NCI-H1048 (cell line): ENCODE results near the gene EPHA7.

Experiments used
- DNase-seq: peaks from one replicate; lab custom pipeline; 2025; lab: John Stamatoyannopoulos, UW

Gene EPHA7

GRCh38 chr6:93419304-93420162, at the start of gene EPHA7:
Gene EPHA7 (minus strand): TSS chr6:93419559. CDS start chr6:93419341, 218 bp downstream.
- peak; percentile 89 for DNase-seq

- DNase-seq = no peak
Observed at GRCh38 chr6:93468291-93468690, 48.9 kb upstream of the EPHA7 start.

DNA sequence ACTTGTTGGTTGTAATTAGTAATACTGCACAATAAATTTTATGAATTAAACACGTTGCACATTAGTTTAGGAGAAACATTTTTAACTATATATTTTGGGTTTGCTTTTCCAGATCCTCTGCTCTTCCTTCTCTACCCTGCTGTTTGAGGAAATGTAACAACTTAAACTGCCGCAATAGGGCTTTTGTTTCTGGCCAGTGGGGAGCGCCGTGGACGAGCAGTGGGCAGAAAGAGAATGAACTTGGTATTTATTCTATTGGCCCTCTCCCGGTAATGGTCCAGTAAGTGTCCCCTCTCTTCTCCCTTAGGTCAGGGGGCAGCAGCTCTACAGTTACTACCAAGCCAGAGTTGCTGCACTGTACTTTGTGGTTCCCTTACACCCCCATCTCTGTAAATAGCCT, 35.2 kb upstream of the EPHA7 start:
- DNase-seq = no peak

GRCh38 chr6:93453956-93454355, 34.6 kb upstream of the EPHA7 start:
- DNase-seq = no peak

DNA sequence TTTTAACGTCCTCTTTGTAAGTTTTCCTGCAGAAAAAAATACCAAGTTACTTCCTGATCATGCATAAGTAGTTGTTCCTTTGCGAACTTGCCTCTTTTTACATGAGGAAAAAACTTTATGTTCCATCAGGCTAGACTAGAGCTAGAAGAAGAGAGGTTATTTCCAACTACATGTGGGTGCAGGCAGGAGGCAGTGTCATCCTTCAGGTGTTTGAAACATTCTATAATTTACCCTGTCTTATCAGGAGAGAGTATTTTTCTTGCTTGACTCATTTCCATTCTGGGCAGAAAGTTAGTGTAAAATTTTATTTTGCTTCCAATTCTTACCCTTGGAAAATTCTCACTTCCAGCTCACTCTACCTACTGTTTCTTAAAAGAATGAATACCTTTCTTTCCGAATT, 28.5 kb upstream of the EPHA7 start:
- no peak for DNase-seq

DNA sequence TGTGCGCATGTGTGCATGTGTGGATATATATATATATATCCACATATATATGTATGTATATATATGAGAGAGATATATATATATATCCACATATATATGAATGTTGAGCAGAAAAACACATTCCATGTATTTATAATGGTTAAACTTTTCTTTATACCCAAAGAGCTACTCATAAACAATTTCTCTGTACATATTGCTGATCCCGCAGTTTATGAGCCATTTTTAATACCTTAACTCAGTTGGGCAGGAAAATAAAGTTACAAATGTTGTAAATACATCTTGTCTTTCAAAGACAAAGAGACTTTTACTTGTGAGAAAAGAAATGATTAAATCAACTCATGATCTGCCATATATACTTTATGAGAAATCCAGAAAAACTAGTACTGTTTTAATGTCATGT, 18.1 kb upstream of the EPHA7 start:
- DNase-seq = no peak

DNA sequence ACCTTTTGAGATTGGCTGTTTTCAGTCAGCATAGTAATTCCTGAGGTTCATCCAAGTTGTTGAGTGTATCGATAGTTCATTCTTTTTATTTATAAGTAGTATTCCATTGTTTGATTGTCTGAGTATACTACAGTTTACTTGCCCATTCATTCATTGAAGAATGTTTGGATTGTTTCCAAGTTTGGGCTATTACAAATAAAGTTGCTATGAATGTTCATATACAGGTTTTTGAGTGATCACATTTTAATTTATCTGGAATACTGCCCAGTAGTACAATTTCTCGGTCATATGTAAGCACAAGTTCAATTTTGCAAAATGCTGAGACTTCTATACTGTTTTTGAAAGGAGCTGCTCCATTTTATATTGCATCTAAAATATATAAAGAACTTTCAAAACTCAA, 14.2 kb upstream of the EPHA7 start:
- no peak for DNase-seq

DNA sequence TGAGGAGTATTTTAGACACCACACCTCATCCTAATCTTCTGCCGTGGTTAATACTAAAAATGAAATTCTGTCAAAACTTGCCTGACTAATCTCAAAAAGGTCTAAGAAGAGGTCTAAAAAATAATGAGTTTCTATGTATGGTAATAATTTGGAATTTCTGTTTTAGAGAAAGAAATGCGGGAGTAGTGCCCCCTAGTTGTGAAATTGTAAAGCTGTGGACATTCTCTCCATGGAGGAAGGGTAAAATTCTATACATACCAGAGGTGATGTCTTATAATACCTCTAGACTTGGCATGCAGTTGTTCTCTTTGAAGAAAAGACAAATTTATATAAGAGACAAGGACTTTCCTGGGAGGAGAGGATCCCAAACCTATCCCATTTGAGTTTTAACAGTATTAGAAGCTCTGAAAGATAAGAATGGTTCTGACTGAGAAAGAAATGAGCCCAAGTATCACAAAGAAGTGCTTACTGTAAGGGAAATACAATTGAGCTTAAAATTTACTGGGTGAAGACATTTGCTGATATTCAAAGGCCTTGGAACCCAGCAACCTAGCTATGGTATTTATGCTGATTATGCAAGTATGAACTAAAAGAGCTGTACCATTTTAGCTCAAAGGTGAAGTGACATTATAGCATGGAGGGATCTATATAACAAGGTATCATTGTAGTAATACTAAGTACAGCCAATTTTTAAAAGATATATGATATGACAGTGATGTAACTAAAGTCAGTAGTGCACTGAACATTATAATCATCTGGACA, 5.1 kb upstream of the EPHA7 start:
- DNase-seq = no peak

DNA sequence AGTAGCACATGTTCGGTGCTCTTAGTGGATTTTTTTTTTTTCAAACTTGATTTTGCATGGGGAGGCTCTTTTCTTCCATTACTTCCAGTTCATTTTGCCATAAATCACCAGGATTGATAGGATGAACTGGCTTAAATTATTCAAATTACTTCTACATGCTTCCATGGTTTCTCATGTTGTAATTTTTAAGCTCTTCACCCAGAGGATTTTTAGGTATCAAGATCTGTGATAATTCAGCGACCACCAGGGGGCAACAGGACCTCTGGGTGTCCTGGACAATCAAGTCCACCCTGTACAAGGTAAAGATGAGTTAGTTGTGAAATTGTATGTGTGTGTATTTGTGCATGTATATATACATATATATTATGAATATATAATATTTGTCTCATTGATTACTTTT, 4.2 kb upstream of the EPHA7 start:
- DNase-seq = no peak

- no peak for DNase-seq
Observed at GRCh38 chr6:93420163-93420795, 920 bp upstream of the EPHA7 start.

- no peak for DNase-seq
Observed at GRCh38 chr6:93418408-93419303, 703 bp downstream of the EPHA7 start.

DNA sequence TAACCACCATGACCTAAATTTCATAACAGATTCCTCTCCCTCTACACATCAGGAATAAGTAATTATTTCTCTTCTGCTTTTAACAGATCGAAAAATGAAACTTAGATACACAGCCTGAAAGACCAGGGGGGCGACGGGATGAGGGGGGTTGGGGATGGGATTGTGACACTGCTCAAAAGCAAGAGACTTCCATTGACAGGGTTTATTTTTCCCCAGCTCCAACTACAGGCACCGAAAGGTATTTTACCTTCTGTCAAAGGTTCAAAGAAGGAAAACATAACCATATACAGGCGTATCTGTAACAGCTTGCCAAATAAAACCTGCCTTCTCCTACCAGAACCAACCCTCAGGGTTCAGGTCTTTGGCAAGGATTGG, 1.3 kb downstream of the EPHA7 start:
- DNase-seq = no peak

DNA sequence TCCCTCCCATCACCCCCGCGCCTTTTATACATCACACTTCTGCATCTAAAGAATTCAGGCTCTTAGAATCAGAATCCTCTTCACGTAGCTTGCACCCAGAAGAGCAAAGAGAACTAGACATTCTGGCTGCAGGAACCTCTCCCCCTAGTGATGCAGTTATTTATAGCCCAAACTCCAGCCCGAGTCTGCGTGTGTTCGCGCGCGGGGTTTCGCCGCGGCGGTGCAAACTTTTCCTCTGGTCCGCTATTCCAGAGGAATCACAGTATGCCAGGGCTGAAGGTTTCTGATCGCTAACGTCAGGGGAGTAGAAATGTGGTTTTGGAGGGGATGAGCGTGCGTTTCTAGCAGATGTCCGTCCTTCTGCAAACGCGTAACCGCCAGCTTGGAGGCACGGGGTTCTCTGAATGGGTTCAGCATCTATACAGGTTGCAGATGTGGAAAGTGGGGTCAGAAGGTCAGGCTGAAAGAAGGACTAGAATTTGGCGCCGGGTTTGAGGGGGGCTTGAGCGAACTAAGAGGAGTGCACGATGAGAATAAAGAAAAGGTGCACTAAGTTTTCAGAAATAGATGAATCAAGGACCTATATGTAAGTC, 1.8 kb downstream of the EPHA7 start:
- no peak for DNase-seq

GRCh38 chr6:93416571-93417420, 2.6 kb downstream of the EPHA7 start:
- no peak for DNase-seq

DNA sequence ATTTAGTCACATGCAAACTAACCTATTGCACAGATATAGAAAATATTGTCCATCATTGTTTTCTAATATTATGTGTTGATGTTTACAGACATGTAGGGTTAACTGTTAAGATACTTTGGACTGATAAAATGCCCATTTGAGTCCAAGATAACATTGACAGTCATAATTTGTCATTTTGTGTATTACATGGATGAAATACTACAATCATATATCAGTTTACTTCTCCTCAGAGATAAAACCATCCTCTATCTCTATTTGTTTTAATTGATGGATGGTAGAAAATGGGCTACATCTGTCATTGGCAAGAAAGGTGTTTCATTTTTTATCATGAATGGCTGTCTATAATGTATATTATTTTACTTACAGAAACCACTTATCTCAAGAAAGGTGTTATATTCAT, 6.2 kb downstream of the EPHA7 start:
- DNase-seq = no peak

- no peak for DNase-seq
Observed at GRCh38 chr6:93412452-93412851, 6.9 kb downstream of the EPHA7 start.

GRCh38 chr6:93407186-93407585, 12.2 kb downstream of the EPHA7 start:
- peak; percentile 23 for DNase-seq

DNA sequence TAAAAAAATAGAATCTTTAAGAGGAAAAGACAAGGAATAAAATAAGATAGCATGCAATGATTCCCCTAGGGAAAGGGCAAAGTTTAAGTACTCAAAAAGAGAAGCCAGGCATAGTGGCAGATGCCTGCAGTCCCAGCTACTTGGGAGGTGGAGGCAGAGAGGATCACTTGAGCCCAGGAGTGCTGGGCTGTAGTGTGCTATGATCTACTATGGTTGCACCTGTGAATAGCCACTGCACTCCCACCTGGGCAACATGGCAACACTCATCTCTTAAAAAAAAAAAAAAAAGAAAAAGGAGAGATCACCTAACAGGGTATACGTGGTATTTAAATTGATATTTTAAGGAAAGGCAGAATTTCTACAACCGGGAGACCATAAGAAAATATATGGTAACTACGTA, 16.0 kb downstream of the EPHA7 start:
- DNase-seq = no peak

GRCh38 chr6:93398723-93399122, 20.6 kb downstream of the EPHA7 start:
- DNase-seq = no peak

- DNase-seq = no peak
Observed at GRCh38 chr6:93394471-93394870, 24.9 kb downstream of the EPHA7 start.
